ENCODE data around the gene TFCP2L1.

DNA sequence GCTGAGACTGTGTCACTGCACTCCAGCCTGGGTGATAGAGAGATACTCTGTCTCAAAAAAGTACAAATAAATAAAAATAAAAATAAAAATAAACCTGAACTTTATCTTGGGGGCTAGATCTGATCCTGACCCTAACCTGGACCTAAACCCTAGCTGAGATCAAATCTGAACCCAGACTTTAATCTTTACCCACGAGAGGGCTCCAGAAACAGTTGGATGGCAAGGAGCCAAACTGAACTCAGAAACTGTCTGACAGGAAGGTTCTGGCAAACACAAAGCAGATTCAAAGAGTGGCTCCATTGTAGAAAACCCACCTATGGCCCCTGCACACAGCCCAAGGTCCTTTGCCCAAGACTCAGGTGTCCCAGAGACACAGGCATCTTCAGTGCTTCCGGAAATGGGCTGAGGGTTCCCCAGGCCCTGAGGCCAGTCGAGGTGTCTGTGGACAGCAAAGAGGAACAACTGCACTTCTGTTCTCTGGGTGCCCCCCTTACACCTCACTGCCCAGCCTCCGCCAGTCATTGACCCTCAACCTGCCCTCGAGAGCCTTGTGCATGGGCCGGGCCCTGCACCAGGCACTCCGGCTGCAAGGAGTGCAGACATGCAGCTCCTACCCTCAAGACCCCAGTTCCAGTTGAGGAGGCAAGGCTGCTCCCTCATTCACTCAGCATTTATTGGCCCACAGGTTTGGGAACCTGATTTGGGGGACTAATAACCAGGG lies 95.2 kb downstream of the TFCP2L1 start:
- TF ChIP-seq GLI2 (tag by site-specific recombination; IDR thresholded peaks at IDR 0.05; ENCODE audit: borderline replicate concordance, low read depth): no peak
- TF ChIP-seq, protein P1, sequence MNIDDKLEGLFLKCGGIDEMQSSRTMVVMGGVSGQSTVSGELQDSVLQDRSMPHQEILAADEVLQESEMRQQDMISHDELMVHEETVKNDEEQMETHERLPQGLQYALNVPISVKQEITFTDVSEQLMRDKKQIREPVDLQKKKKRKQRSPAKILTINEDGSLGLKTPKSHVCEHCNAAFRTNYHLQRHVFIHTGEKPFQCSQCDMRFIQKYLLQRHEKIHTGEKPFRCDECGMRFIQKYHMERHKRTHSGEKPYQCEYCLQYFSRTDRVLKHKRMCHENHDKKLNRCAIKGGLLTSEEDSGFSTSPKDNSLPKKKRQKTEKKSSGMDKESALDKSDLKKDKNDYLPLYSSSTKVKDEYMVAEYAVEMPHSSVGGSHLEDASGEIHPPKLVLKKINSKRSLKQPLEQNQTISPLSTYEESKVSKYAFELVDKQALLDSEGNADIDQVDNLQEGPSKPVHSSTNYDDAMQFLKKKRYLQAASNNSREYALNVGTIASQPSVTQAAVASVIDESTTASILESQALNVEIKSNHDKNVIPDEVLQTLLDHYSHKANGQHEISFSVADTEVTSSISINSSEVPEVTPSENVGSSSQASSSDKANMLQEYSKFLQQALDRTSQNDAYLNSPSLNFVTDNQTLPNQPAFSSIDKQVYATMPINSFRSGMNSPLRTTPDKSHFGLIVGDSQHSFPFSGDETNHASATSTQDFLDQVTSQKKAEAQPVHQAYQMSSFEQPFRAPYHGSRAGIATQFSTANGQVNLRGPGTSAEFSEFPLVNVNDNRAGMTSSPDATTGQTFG (tag by site-specific recombination; IDR thresholded peaks at IDR 0.05; ENCODE audit: borderline replicate concordance): no peak
- TF ChIP-seq YY1 (tag by site-specific recombination; IDR thresholded peaks at IDR 0.05): no peak
- TF ChIP-seq SP2 (tag by site-specific recombination; IDR thresholded peaks at IDR 0.05): no peak
- TF ChIP-seq KLF16 (tag by site-specific recombination; IDR thresholded peaks at IDR 0.05): no peak
